Cardiac fibroblast (primary cell): ENCODE results near the gene FAM3D.

Experiments used
- DNase-seq, 2 donors: peaks; one replicate each; pipeline versions ENCODE4 v3.0.0 to v3.0.0-alpha.2; 2010; ENCODE audit warnings: low read depth in 2 of 2
- H3K4me3 ChIP-seq, 2 donors: replicated peaks in 1 of 2; 1 replicate in 1 of 2; 2 replicates in 1 of 2; pipeline ENCODE4 v1.5.1; 2011; ENCODE audit warnings: low read depth in 2 of 2, low read length in 2 of 2, mild to moderate bottlenecking in 2 of 2, moderate library complexity in 1 of 2
- CTCF ChIP-seq: IDR thresholded peaks from one replicate; pipeline ENCODE4 v1.5.1; 2011; ENCODE audit warnings: low read depth, mild to moderate bottlenecking, low read length, inconsistent platforms

Gene FAM3D

GRCh38 chr3:58672451-58672850, 5.9 kb upstream of the FAM3D start:
- no peak for TF ChIP-seq CTCF
- DNase-seq = no peak
- H3K4me3 ChIP-seq = no peak overlapping the region

GRCh38 chr3:58670506-58671135, 4.0 kb upstream of the FAM3D start:
- DNase-seq = no peak
- no peak for TF ChIP-seq CTCF
- H3K4me3 ChIP-seq = no peak overlapping the region

- DNase-seq = no peak
- H3K4me3 ChIP-seq = no peak overlapping the region
- no peak for TF ChIP-seq CTCF
These were observed 1.7 kb upstream of the FAM3D start for GRCh38 chr3:58668247-58668646.

- TF ChIP-seq CTCF = no peak
- no peak for DNase-seq
- no peak overlapping the region for H3K4me3 ChIP-seq
These were observed 1.1 kb upstream of the FAM3D start for GRCh38 chr3:58667704-58668103.

GRCh38 chr3:58667229-58667628, 655 bp upstream of the FAM3D start:
- no peak overlapping the region for H3K4me3 ChIP-seq
- no peak for DNase-seq
- no peak for TF ChIP-seq CTCF

- no peak overlapping the region for H3K4me3 ChIP-seq
- no peak for DNase-seq
- no peak for TF ChIP-seq CTCF
These were observed 1.2 kb downstream of the FAM3D start for GRCh38 chr3:58665405-58665804.

- H3K4me3 ChIP-seq = no peak overlapping the region
- no peak for TF ChIP-seq CTCF
- DNase-seq = no peak
These were observed 2.0 kb downstream of the FAM3D start for GRCh38 chr3:58664611-58665010.
